KMS-11 (cell line): ENCODE results near the gene MEGF6.

ENCODE experiments used
- H2AFZ ChIP-seq: fragments of 200-600 bp; sonication (generic); 2 replicates; pipeline ENCODE4 v1.6.1; 2016; ENCODE audit warnings: antibody characterized with exemption, mixed run types, low read depth
- H3K27ac ChIP-seq: fragments of 200-600 bp; sonication (generic); 2 replicates; pipeline ENCODE4 v1.6.1; 2016; ENCODE audit warnings: mild to moderate bottlenecking, mixed run types
- H3K27me3 ChIP-seq: fragments of 200-600 bp; sonication (generic); 2 replicates; pipeline ENCODE4 v1.6.1; 2017; ENCODE audit warnings: mild to moderate bottlenecking, low read depth, mixed run types, moderate library complexity; ENCODE audit not compliant: insufficient read depth
- H3K36me3 ChIP-seq: fragments of 200-600 bp; sonication (generic); 2 replicates; pipeline ENCODE4 v1.6.1; 2017; ENCODE audit warnings: mild to moderate bottlenecking, mixed run types; ENCODE audit not compliant: insufficient read depth
- H3K4me1 ChIP-seq: fragments of 200-600 bp; sonication (generic); 2 replicates; pipeline ENCODE4 v1.6.1; 2016; ENCODE audit warnings: mild to moderate bottlenecking, low read depth, mixed run types; ENCODE audit not compliant: poor library complexity, severe bottlenecking
- H3K4me2 ChIP-seq: fragments of 200-600 bp; sonication (generic); 2 replicates; pipeline ENCODE4 v1.7.0; 2016; ENCODE audit warnings: mild to moderate bottlenecking, mixed run types
- H3K4me3 ChIP-seq: fragments of 200-600 bp; sonication (generic); IDR thresholded peaks from 2 replicates; pipeline ENCODE4 v1.6.1; 2017; ENCODE audit warnings: low read depth, low read length, mixed read lengths; ENCODE audit not compliant: insufficient read depth
- H3K79me2 ChIP-seq: fragments of 200-600 bp; sonication (generic); 2 replicates; pipeline ENCODE4 v1.6.1; 2016; ENCODE audit warnings: low read depth, mixed run types; ENCODE audit not compliant: insufficient read depth
- H3K9ac ChIP-seq: fragments of 200-600 bp; sonication (generic); 2 replicates; pipeline ENCODE4 v1.6.1; 2016; ENCODE audit warnings: mild to moderate bottlenecking, mixed run types
- H4K20me1 ChIP-seq: fragments of 200-600 bp; sonication (generic); 2 replicates; pipeline ENCODE4 v1.6.1; 2016; ENCODE audit warnings: mild to moderate bottlenecking, mixed run types; ENCODE audit not compliant: insufficient read depth
- CTCF ChIP-seq: fragments of 200-600 bp; sonication (generic); conservative IDR thresholded peaks from 2 replicates; pipeline ENCODE4 v1.6.1; 2017; ENCODE audit warnings: low read depth, mild to moderate bottlenecking, antibody characterized with exemption, low read length, moderate library complexity, mixed read lengths

MEGF6 gene

GRCh38 chr1:3609016-3609768, 2.1 kb downstream of the MEGF6 start:
- TF ChIP-seq CTCF, result no peak
- Histone ChIP-seq H3K36me3 (no peaks in the 10 kb centered on the region), H3K79me2 (no peaks in the 10 kb centered on the region), H3K4me3 (no peak overlapping the region), H3K4me2 (no peak overlapping the region), H3K9ac (no peak overlapping the region), H4K20me1 (no peaks in the 10 kb centered on the region), H3K27ac (no peak overlapping the region), H2AFZ (no peak overlapping the region), H3K4me1 (no peaks in the 10 kb centered on the region), H3K27me3 (peaks cover 95% of the 10 kb centered on the region)

GRCh38 chr1:3608154-3608553, 3.2 kb downstream of the MEGF6 start:
- Histone ChIP-seq H3K4me1 (no peaks in the 10 kb centered on the region), H3K79me2 (no peaks in the 10 kb centered on the region), H4K20me1 (no peaks in the 10 kb centered on the region), H3K36me3 (no peaks in the 10 kb centered on the region), H3K4me3 (no peak overlapping the region), H2AFZ (no peak overlapping the region), H3K27me3 (peaks cover 95% of the 10 kb centered on the region), H3K9ac (no peak overlapping the region), H3K27ac (no peak overlapping the region), H3K4me2 (no peak overlapping the region)
- no peak for TF ChIP-seq CTCF

GRCh38 chr1:3607703-3608065, 3.6 kb downstream of the MEGF6 start:
- no peak overlapping the region for H3K9ac ChIP-seq
- H3K36me3 ChIP-seq, result no peaks in the 10 kb centered on the region
- no peaks in the 10 kb centered on the region for H3K79me2 ChIP-seq
- H3K4me3 ChIP-seq, result no peak overlapping the region
- no peak overlapping the region for H2AFZ ChIP-seq
- peaks cover 95% of the 10 kb centered on the region for H3K27me3 ChIP-seq
- no peak overlapping the region for H3K4me2 ChIP-seq
- no peak for TF ChIP-seq CTCF
- H3K27ac ChIP-seq, result no peak overlapping the region
- H4K20me1 ChIP-seq, result no peaks in the 10 kb centered on the region
- no peaks in the 10 kb centered on the region for H3K4me1 ChIP-seq

- Histone ChIP-seq H3K36me3 (no peaks in the 10 kb centered on the region), H2AFZ (no peak overlapping the region), H3K4me2 (no peak overlapping the region), H3K27ac (no peak overlapping the region), H3K79me2 (no peaks in the 10 kb centered on the region), H3K4me1 (no peaks in the 10 kb centered on the region), H3K27me3 (peaks cover 95% of the 10 kb centered on the region), H3K9ac (no peak overlapping the region), H4K20me1 (no peaks in the 10 kb centered on the region), H3K4me3 (no peak overlapping the region)
- TF ChIP-seq CTCF, result no peak
These were observed 4.3 kb downstream of the MEGF6 start for GRCh38 chr1:3606779-3607702.
